Tibial nerve (tissue), 4 donors: ENCODE measurements around the gene TDRD9. TPM values are rescaled to one million over a fixed set of nuclear protein-coding genes. Genes with fewer than 3 reads are reported as not detected.

Source experiments
- DNase-seq, 2 donors: peaks; one replicate each; pipeline ENCODE4 v3.0.0-alpha.2; 2019; ENCODE audit warnings: low spot score in 2 of 2
- H3K27ac ChIP-seq, 4 donors: fragments of 200-600 bp; sonication (generic) in 3 of 4; one replicate each; pipeline ENCODE4 v1.5.1; 2017 to 2019; ENCODE audit warnings: mild to moderate bottlenecking in 1 of 4
- H3K27me3 ChIP-seq, 2 donors: fragments of 200-600 bp; sonication (generic) in 1 of 2; one replicate each; pipeline versions ENCODE4 v1.5.1 to v1.6.0; 2017 to 2019
- H3K36me3 ChIP-seq, 3 donors: fragments of 200-600 bp; sonication (generic); one replicate each; pipeline ENCODE4 v1.5.1; 2018 to 2019
- H3K4me1 ChIP-seq, 4 donors: fragments of 200-600 bp; sonication (generic) in 3 of 4; one replicate each; pipeline ENCODE4 v1.5.1; 2017 to 2019
- H3K4me3 ChIP-seq, 4 donors: fragments of 200-600 bp; sonication (generic) in 3 of 4; one replicate each; pipeline ENCODE4 v1.5.1; 2017 to 2019; ENCODE audit warnings: mild to moderate bottlenecking in 1 of 4, moderate library complexity in 1 of 4
- H3K9me3 ChIP-seq, 4 donors: fragments of 200-600 bp; sonication (generic) in 3 of 4; one replicate each; pipeline ENCODE4 v1.5.1; 2017 to 2019
- EP300 ChIP-seq, 2 donors: sonication (generic); formaldehyde crosslinking; IDR thresholded peaks; one replicate each; pipeline ENCODE4 v1.6.1; 2017; ENCODE audit warnings: antibody characterized with exemption in 2 of 2, mild to moderate bottlenecking in 1 of 2
- POLR2A ChIP-seq, 2 donors: fragments of 450-650 bp; IDR thresholded peaks; one replicate each; pipeline ENCODE4 v1.6.1; 2017; ENCODE audit warnings: antibody characterized with exemption in 2 of 2, mild to moderate bottlenecking in 2 of 2, moderate library complexity in 2 of 2
- WGBS, 2 donors: methylation state at CpG; one replicate each; pipeline ENCODE4 v1.1.5; 2018; 5-methylcytosine and 5-hydroxymethylcytosine counted together
- total RNA-seq, 4 donors: library from RNA; depleted of rRNA; stranded (reverse); fragments of >200 nt; gene quantifications; one replicate each; pipeline ENCODE4 v1.1.0, GENCODE V29; 2016
- TF ChIP-seq, protein P1 (sequence below), 5 experiments: fragments of 200-600 bp in 3 of 5; fragments of 450-650 bp in 2 of 5; sonication (generic) in 3 of 5; IDR thresholded peaks; one replicate each; pipeline ENCODE4 v1.5.1; 2016 to 2019; ENCODE audit warnings: antibody characterized with exemption in 5 of 5, mild to moderate bottlenecking in 3 of 5, moderate library complexity in 2 of 5

Gene TDRD9
- total RNA-seq, 4 donors from 2014 or later = under 0.01 to 1.9 (median 1.4) TPM

DNA sequence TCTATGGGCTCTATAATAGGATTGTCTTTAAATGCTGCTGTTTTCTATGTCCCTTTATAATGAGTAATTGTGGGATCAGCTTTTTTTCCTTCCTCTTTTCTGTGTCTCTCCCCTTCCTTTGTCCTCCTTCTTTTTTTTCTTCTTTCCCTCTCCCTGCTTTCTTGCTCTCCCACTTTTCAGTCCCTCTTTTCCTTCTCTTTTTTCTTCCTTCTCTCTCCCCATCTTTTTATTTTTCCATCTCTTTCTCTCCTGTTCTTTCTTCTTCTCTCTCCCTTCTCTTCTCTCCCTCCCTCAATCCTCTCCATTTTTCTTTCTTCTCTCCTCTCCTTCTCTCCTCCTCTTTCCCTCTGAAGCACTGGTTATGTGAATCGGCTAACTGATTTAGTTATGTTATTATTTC, 76.6 kb downstream of the TDRD9 start:
- Histone ChIP-seq H3K36me3 (no peaks in the 10 kb centered on the region), H3K4me3 (no peak overlapping the region), H3K9me3 (no peaks in the 10 kb centered on the region), H3K27ac (no peak overlapping the region), H3K27me3 (no peaks in the 10 kb centered on the region), H3K4me1 (no peaks in the 10 kb centered on the region)
- DNase-seq = no peak
- TF ChIP-seq, protein P1, sequence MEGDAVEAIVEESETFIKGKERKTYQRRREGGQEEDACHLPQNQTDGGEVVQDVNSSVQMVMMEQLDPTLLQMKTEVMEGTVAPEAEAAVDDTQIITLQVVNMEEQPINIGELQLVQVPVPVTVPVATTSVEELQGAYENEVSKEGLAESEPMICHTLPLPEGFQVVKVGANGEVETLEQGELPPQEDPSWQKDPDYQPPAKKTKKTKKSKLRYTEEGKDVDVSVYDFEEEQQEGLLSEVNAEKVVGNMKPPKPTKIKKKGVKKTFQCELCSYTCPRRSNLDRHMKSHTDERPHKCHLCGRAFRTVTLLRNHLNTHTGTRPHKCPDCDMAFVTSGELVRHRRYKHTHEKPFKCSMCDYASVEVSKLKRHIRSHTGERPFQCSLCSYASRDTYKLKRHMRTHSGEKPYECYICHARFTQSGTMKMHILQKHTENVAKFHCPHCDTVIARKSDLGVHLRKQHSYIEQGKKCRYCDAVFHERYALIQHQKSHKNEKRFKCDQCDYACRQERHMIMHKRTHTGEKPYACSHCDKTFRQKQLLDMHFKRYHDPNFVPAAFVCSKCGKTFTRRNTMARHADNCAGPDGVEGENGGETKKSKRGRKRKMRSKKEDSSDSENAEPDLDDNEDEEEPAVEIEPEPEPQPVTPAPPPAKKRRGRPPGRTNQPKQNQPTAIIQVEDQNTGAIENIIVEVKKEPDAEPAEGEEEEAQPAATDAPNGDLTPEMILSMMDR (IDR thresholded peaks at IDR 0.05) = no peak
- TF ChIP-seq EP300 (IDR thresholded peaks at IDR 0.05) (no peak), POLR2A (IDR thresholded peaks at IDR 0.05) (no peak)
- 95 to 96% methylated on average over 1 of the region's 1 CpG for WGBS, 2 donors

GRCh38 chr14:104005489-104005888, 77.2 kb downstream of the TDRD9 start:
- Histone ChIP-seq H3K36me3 (no peaks in the 10 kb centered on the region), H3K27ac (no peak overlapping the region), H3K27me3 (no peaks in the 10 kb centered on the region), H3K4me1 (no peaks in the 10 kb centered on the region), H3K4me3 (no peak overlapping the region), H3K9me3 (no peaks in the 10 kb centered on the region)
- TF ChIP-seq, protein P1 (IDR thresholded peaks at IDR 0.05) = no peak
- TF ChIP-seq POLR2A (IDR thresholded peaks at IDR 0.05) (no peak), EP300 (IDR thresholded peaks at IDR 0.05) (no peak)
- no peak for DNase-seq
- 92 to 98% methylated on average over 8 of the region's 8 CpGs for WGBS, 2 donors

GRCh38 chr14:104007121-104007520, 78.9 kb downstream of the TDRD9 start:
- no peak overlapping the region for H3K27ac ChIP-seq
- peaks cover 0 to 2% (median 0%) of the 10 kb centered on the region in 4 donors for H3K4me1 ChIP-seq
- no peak overlapping the region for H3K4me3 ChIP-seq
- TF ChIP-seq POLR2A (IDR thresholded peaks at IDR 0.05) (no peak), EP300 (IDR thresholded peaks at IDR 0.05) (no peak)
- TF ChIP-seq, protein P1 (IDR thresholded peaks at IDR 0.05) = no peak
- no peaks in the 10 kb centered on the region for H3K9me3 ChIP-seq
- WGBS, 2 donors = 89 to 90% methylated on average over 12 of the region's 12 CpGs
- no peaks in the 10 kb centered on the region for H3K36me3 ChIP-seq
- no peak for DNase-seq
- no peaks in the 10 kb centered on the region for H3K27me3 ChIP-seq

DNA sequence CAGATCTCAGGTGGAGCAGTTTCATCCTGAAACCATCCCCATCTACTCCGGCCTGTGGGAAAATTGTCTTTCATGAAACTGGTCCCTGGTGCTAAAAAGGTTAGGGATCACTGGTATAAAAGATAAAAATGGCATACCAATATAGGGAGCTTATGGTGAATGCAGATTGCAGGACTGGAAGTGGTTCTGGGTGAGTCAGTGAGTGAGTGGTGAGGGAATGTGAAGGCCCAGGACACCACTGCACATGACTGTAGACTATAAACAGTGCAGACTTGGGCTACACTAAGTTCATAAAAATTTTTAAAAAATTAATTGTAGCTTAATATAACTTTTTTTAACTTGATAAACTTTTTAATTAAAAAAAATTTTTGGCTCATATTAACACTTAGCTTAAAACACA, 81.0 kb downstream of the TDRD9 start:
- H3K27ac ChIP-seq = no peak overlapping the region

GRCh38 chr14:104011824-104012517, 83.7 kb downstream of the TDRD9 start:
- Histone ChIP-seq H3K9me3 (no peaks in the 10 kb centered on the region), H3K36me3 (no peaks in the 10 kb centered on the region), H3K4me1 (peaks cover 0 to 5% (median 0%) of the 10 kb centered on the region in 4 donors), H3K27ac (no peak overlapping the region), H3K4me3 (no peak overlapping the region), H3K27me3 (no peaks in the 10 kb centered on the region)
- no peak for DNase-seq
- WGBS, 2 donors = 60 to 81% methylated on average over 3 of the region's 3 CpGs
- TF ChIP-seq POLR2A (IDR thresholded peaks at IDR 0.05) = no peak
- TF ChIP-seq, protein P1 (IDR thresholded peaks at IDR 0.05) = no peak
- no peak for TF ChIP-seq EP300 (IDR thresholded peaks at IDR 0.05)

More for the DNA sequence above, 81.0 kb downstream of the TDRD9 start:
- no peaks in the 10 kb centered on the region for H3K36me3 ChIP-seq
- H3K4me3 ChIP-seq = no peak overlapping the region
- DNase-seq = no peak
- 89 to 94% methylated on average over 1 of the region's 1 CpG for WGBS, 2 donors
- H3K9me3 ChIP-seq = no peaks in the 10 kb centered on the region
- peaks cover 0 to 5% (median 0%) of the 10 kb centered on the region in 4 donors for H3K4me1 ChIP-seq
- H3K27me3 ChIP-seq = no peaks in the 10 kb centered on the region
- TF ChIP-seq EP300 (IDR thresholded peaks at IDR 0.05) = no peak
- TF ChIP-seq, protein P1 (IDR thresholded peaks at IDR 0.05) = no peak
- no peak for TF ChIP-seq POLR2A (IDR thresholded peaks at IDR 0.05)
